NB4 (cell line): ENCODE measurements around the gene WIZ.

Experiments used
- CTCF ChIP-seq: IDR thresholded peaks from one replicate; pipeline ENCODE4 v1.5.1; 2012; ENCODE audit warnings: low read depth, low read length
- MAX ChIP-seq: IDR thresholded peaks from 2 replicates; pipeline ENCODE4 v1.6.1; 2011; ENCODE audit warnings: low read depth, low read length
- POLR2A ChIP-seq: IDR thresholded peaks from 2 replicates; pipeline ENCODE4 v1.6.1; 2011; ENCODE audit warnings: mild to moderate bottlenecking; ENCODE audit not compliant: insufficient read length; ENCODE audit errors: extremely low read depth

GRCh38 chr19:15431396-15432017 is 18.2 kb downstream of the WIZ start:
- TF ChIP-seq MAX (no peak), CTCF (no peak), POLR2A (no peak)
